ENCODE data around the gene TTLL6.
A peak's percentile ranks its signal among the peaks of the same experiment; 100 is the strongest.

The TTLL6 gene

DNA sequence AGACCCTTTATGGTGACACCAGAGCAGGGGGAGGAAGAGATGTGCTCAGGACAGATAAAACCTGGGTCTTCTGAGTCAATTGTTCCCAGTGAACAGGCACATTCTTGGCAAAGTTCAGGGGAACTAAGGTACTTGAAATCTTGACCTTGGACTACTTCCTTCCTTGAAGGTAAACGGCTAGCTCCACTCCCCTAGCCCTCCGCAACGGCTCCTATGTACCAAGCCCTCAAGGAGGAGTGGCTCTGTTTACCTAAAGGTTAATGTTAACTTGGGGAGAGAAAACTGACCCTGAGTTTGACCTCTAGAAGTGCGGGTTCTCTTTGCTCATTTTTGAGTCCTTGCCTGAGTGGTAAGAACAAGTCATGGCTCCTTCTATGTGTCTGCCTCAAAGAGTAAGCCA lies 7.8 kb downstream of the TTLL6 start:
- H3K9me3 ChIP-seq (ENCODE audit: insufficient read depth, low read depth, low read length), result no peaks in the 10 kb centered on the region
- no peak overlapping the region for H3K9ac ChIP-seq (ENCODE audit: low read depth, low read length, poor library complexity, severe bottlenecking)
- H3K4me1 ChIP-seq (ENCODE audit: insufficient read depth, low read length, poor library complexity, severe bottlenecking), result peaks cover 4% of the 10 kb centered on the region
- H3F3A ChIP-seq (ENCODE audit: low read depth), result no peaks in the 10 kb centered on the region
- no peak overlapping the region for H3K4me2 ChIP-seq (ENCODE audit: low read depth, low read length, poor library complexity, severe bottlenecking)
- H3K4me3 ChIP-seq (ENCODE audit: low read length, poor library complexity, severe bottlenecking), result no peak overlapping the region
- no peaks in the 10 kb centered on the region for H3K27me3 ChIP-seq (ENCODE audit: insufficient read depth, low read length, poor library complexity, severe bottlenecking)
- H3K9me2 ChIP-seq (replicated peaks; ENCODE audit: low read depth, low read length), result no peaks in the 10 kb centered on the region
- no peaks in the 10 kb centered on the region for H4K20me1 ChIP-seq (ENCODE audit: insufficient read depth, low read length, poor library complexity, severe bottlenecking)
- H3K79me2 ChIP-seq (ENCODE audit: insufficient read depth, low read length), result no peaks in the 10 kb centered on the region
- no peaks in the 10 kb centered on the region for H3K36me3 ChIP-seq (ENCODE audit: insufficient read depth, low read length)
- no peak overlapping the region for H2AFZ ChIP-seq (ENCODE audit: low read length)
- no peak for TF ChIP-seq EZH2phosphoT487 (IDR thresholded peaks at IDR 0.05; ENCODE audit: borderline replicate concordance)
- TF ChIP-seq, protein P1, sequence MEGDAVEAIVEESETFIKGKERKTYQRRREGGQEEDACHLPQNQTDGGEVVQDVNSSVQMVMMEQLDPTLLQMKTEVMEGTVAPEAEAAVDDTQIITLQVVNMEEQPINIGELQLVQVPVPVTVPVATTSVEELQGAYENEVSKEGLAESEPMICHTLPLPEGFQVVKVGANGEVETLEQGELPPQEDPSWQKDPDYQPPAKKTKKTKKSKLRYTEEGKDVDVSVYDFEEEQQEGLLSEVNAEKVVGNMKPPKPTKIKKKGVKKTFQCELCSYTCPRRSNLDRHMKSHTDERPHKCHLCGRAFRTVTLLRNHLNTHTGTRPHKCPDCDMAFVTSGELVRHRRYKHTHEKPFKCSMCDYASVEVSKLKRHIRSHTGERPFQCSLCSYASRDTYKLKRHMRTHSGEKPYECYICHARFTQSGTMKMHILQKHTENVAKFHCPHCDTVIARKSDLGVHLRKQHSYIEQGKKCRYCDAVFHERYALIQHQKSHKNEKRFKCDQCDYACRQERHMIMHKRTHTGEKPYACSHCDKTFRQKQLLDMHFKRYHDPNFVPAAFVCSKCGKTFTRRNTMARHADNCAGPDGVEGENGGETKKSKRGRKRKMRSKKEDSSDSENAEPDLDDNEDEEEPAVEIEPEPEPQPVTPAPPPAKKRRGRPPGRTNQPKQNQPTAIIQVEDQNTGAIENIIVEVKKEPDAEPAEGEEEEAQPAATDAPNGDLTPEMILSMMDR (conservative IDR thresholded peaks at IDR 0.05; ENCODE audit: low read length), result no peak

DNA sequence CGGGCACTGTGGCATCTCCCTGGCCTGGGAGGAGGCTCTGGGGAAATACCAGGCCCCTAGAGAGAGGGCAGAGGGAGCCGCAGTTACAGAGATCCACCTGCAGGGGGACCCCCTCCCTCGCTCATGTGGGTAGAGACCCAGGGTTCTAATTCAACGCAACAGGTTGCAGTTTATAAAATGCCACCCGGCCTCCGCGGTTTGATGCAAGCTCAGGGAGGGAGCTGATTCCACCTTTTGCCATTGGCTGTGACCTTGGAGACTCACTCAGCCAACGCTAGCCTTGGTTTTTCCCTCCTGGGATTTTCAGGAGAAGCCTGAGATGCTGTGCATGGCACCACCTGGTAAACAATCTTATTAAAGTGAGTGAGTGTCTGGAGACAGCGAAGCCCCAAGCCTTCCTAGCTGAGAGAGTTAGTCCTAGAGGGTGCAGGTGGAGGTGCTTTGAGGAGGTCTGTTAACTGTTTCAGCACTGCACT lies 12.1 kb downstream of the TTLL6 start:
- Histone ChIP-seq H2AFZ (ENCODE audit: low read length) (peak overlapping the region; percentile 73), H3K79me2 (ENCODE audit: insufficient read depth, low read length) (no peaks in the 10 kb centered on the region), H3K36me3 (ENCODE audit: insufficient read depth, low read length) (no peaks in the 10 kb centered on the region), H3K9me3 (ENCODE audit: insufficient read depth, low read depth, low read length) (no peaks in the 10 kb centered on the region), H3K9ac (ENCODE audit: low read depth, low read length, poor library complexity, severe bottlenecking) (no peak overlapping the region), H3K4me2 (ENCODE audit: low read depth, low read length, poor library complexity, severe bottlenecking) (peak overlapping the region; percentile 64), H3K4me1 (ENCODE audit: insufficient read depth, low read length, poor library complexity, severe bottlenecking) (peaks cover 7% of the 10 kb centered on the region), H3K27me3 (ENCODE audit: insufficient read depth, low read length, poor library complexity, severe bottlenecking) (no peaks in the 10 kb centered on the region), H3K9me2 (replicated peaks; ENCODE audit: low read depth, low read length) (no peaks in the 10 kb centered on the region), H3K4me3 (ENCODE audit: low read length, poor library complexity, severe bottlenecking) (peak overlapping the region; percentile 54), H4K20me1 (ENCODE audit: insufficient read depth, low read length, poor library complexity, severe bottlenecking) (no peaks in the 10 kb centered on the region), H3F3A (ENCODE audit: low read depth) (no peaks in the 10 kb centered on the region)
- TF ChIP-seq EZH2phosphoT487 (IDR thresholded peaks at IDR 0.05; ENCODE audit: borderline replicate concordance), result no peak
- TF ChIP-seq, protein P1 (conservative IDR thresholded peaks at IDR 0.05; ENCODE audit: low read length), result peak; percentile 97

DNA sequence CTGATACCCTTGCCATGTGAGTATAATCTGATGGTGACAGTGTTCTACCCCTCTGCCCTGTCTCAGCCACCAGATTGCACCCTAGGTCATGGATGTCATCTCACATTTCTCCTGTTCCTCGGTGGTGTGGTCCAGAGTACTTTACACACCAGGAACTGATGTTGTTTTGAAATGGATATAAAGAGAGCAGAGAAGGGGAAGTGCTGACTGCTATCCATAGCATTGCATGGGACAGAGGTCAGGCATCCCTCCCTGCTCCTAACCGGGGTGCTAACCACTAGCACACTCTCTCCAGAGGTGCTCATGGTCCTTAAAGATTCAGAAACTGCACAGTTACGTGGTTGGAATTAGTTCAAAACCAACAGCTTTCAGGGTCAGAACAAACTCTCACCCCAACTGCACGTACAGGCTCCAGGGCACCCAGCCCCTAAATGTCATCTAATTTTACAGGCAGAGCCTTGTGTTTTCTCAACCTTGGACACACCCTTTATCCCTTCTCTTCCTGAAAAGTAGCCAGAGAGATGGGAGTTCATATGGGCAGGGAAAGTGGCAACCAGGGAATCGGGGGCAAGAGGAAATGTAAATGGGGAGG lies 16.3 kb downstream of the TTLL6 start:
- Histone ChIP-seq H3K27me3 (ENCODE audit: insufficient read depth, low read length, poor library complexity, severe bottlenecking) (no peaks in the 10 kb centered on the region), H3F3A (ENCODE audit: low read depth) (no peaks in the 10 kb centered on the region), H3K9me3 (ENCODE audit: insufficient read depth, low read depth, low read length) (no peaks in the 10 kb centered on the region), H3K9ac (ENCODE audit: low read depth, low read length, poor library complexity, severe bottlenecking) (no peak overlapping the region), H3K9me2 (replicated peaks; ENCODE audit: low read depth, low read length) (no peaks in the 10 kb centered on the region), H3K4me2 (ENCODE audit: low read depth, low read length, poor library complexity, severe bottlenecking) (no peak overlapping the region), H4K20me1 (ENCODE audit: insufficient read depth, low read length, poor library complexity, severe bottlenecking) (no peaks in the 10 kb centered on the region), H2AFZ (ENCODE audit: low read length) (peak overlapping the region; percentile 51), H3K4me1 (ENCODE audit: insufficient read depth, low read length, poor library complexity, severe bottlenecking) (peaks cover 7% of the 10 kb centered on the region), H3K79me2 (ENCODE audit: insufficient read depth, low read length) (no peaks in the 10 kb centered on the region), H3K36me3 (ENCODE audit: insufficient read depth, low read length) (no peaks in the 10 kb centered on the region), H3K4me3 (ENCODE audit: low read length, poor library complexity, severe bottlenecking) (no peak overlapping the region)
- TF ChIP-seq, protein P1 (conservative IDR thresholded peaks at IDR 0.05; ENCODE audit: low read length), result no peak
- TF ChIP-seq EZH2phosphoT487 (IDR thresholded peaks at IDR 0.05; ENCODE audit: borderline replicate concordance), result no peak

Data from Loucy (cell line).